Peyer's patch (tissue), 4 donors: Measurements from ENCODE around the gene GNAI1.

ENCODE experiments used
- POLR2A ChIP-seq, 2 donors: fragments of 450-650 bp; IDR thresholded peaks; one replicate each; pipeline ENCODE4 v1.5.1; 2017; ENCODE audit warnings: antibody characterized with exemption in 2 of 2, mild to moderate bottlenecking in 2 of 2, moderate library complexity in 2 of 2
- TF ChIP-seq, protein P1 (sequence below), 6 experiments: fragments of 450-650 bp in 4 of 6; fragments of 200-600 bp in 2 of 6; sonication (generic) in 1 of 6; IDR thresholded peaks; one replicate each; pipeline ENCODE4 v1.5.1; 2017 to 2019; ENCODE audit warnings: antibody characterized with exemption in 6 of 6, mild to moderate bottlenecking in 3 of 6, moderate library complexity in 1 of 6

DNA sequence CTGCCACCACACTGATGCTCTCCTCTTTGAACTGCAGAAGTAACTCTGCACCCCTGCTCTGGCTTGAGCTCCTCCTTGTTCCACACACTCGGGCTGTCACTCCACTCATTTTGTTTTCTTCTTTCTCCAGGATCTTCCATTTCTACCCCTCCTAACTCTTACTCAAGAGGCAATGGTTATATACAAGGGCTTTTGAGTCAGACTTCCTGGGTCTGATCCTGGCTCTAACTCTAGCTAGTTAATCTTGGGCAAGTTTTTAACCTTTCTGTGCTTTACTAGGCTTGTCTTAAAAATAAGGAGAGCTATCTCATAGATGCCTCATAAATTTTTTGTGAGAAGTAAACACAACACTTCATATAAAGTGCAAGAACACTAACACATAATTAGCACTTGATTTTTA, 45.3 kb upstream of the GNAI1 start:
- TF ChIP-seq, protein P1, sequence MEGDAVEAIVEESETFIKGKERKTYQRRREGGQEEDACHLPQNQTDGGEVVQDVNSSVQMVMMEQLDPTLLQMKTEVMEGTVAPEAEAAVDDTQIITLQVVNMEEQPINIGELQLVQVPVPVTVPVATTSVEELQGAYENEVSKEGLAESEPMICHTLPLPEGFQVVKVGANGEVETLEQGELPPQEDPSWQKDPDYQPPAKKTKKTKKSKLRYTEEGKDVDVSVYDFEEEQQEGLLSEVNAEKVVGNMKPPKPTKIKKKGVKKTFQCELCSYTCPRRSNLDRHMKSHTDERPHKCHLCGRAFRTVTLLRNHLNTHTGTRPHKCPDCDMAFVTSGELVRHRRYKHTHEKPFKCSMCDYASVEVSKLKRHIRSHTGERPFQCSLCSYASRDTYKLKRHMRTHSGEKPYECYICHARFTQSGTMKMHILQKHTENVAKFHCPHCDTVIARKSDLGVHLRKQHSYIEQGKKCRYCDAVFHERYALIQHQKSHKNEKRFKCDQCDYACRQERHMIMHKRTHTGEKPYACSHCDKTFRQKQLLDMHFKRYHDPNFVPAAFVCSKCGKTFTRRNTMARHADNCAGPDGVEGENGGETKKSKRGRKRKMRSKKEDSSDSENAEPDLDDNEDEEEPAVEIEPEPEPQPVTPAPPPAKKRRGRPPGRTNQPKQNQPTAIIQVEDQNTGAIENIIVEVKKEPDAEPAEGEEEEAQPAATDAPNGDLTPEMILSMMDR (IDR thresholded peaks at IDR 0.05): no peak
- no peak for TF ChIP-seq POLR2A (IDR thresholded peaks at IDR 0.05)
